Choroid plexus epithelial cell (primary cell): Measurements from ENCODE around the gene SPATC1L.

Experiments used
- DNase-seq: peaks from one replicate; pipeline ENCODE4 v3.0.0-alpha.2; 2010; ENCODE audit warnings: low read depth
- H3K4me3 ChIP-seq: 2 replicates; pipeline ENCODE4 v1.5.1; 2011; ENCODE audit warnings: low read depth, mild to moderate bottlenecking, control low read depth, low read length, moderate library complexity
- TF ChIP-seq, protein P1 (sequence below): conservative IDR thresholded peaks from 2 replicates; pipeline ENCODE4 v1.5.1; 2011; ENCODE audit warnings: low read depth, mild to moderate bottlenecking, control low read depth, inconsistent platforms, low read length, moderate library complexity

The SPATC1L gene

DNA sequence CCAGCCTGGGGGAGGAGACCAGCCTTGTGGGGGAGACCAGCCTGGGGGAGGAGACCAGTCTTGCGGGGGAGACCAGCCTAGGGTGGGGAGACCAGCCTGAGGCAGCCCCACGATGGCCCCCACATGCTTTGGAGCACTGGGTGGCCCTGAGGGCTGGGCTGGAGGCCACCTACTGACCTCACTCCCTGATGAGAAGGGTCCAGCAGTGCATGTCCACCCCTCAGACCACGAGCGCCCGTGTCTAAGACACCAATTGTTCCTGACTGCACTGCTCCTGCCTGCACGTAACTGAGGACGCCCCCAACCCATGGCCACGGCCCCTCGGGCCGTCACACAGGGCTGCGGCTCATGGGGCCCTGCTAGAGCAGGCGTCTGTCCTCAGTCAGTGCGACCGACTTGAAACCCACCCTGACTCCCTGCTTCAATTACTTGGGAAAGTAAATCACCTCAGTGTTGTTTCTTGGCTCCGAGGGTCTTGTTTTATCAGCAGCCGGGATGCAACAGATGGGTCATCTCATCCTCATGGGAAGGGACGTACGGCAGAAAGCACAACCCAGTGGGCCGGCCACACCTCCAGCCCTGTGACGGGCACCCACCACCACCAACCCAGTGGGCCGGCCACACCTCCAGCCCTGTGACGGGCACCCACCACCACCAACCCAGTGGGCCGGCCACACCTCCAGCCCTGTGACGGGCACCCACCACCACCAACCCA, at the start of gene SPATC1L:
TSS of gene SPATC1L (minus strand) at position 550 of the 715 bp plus-strand sequence. CDS start 1,643 bp downstream, outside the sequence.
- TF ChIP-seq, protein P1, sequence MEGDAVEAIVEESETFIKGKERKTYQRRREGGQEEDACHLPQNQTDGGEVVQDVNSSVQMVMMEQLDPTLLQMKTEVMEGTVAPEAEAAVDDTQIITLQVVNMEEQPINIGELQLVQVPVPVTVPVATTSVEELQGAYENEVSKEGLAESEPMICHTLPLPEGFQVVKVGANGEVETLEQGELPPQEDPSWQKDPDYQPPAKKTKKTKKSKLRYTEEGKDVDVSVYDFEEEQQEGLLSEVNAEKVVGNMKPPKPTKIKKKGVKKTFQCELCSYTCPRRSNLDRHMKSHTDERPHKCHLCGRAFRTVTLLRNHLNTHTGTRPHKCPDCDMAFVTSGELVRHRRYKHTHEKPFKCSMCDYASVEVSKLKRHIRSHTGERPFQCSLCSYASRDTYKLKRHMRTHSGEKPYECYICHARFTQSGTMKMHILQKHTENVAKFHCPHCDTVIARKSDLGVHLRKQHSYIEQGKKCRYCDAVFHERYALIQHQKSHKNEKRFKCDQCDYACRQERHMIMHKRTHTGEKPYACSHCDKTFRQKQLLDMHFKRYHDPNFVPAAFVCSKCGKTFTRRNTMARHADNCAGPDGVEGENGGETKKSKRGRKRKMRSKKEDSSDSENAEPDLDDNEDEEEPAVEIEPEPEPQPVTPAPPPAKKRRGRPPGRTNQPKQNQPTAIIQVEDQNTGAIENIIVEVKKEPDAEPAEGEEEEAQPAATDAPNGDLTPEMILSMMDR = no peak
- peak within 1 kb of the TSS; percentile 73 for H3K4me3 ChIP-seq
- peak; percentile 90 for DNase-seq

DNA sequence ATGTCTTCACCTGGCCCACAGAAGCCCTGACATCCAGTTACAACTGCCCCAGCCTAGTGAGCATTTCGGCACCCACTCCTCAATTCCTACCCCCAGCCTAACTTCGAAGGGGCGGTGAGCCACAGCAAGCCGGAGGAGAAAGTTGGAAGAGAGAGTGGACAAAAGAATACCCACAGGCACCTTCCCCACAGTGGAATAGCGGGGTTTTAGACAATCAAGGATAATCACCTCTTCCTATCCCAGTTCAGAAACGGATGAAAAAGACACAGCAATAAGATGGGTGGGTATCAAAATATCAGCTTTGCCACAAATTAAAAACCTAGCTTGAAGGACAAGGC, 45.6 kb upstream of the SPATC1L start:
- DNase-seq = no peak
- TF ChIP-seq, protein P1 = no peak
- H3K4me3 ChIP-seq = peak overlapping the region; percentile 67

DNA sequence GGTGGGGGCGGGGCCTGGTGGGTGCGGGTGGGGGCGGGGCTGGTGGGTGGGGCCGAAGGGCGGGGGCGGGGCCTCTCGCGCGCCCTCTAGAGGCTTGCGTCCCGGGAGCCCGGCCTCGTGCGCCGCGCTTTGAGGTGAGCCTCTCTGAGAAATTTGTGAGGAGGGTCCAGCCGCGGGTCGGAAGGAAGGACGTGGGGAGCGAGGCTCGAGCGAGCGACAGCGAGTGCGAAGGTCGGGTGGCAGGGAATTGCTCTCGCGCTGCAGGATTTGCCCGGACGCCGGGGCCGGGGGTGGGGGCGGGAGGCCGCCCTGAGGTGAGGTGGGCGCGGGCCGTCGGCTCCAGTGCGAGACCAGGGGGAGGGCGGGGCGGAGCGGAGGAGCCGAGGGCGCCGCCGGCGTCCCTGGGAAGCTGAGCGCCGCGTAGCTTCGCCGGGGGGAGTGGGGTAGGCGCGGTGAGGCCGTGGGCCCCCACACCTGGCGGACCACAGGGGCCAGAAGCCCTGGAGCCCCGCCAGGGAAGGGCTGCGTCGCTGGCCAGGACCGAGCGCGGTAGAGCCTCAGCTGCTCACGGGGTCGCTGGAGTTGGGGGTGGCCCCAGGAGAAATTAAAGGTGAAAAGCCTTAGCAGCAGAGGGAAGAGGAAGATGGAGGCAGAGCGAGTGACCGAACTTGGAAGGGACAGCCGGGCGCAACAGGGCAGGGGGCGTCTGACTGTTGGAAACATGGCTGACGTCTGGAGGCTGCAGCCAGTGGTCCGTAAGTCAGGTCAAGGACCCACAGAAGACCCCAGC, 45.1 kb upstream of the SPATC1L start:
- DNase-seq = no peak
- H3K4me3 ChIP-seq = peak overlapping the region; percentile 67
- TF ChIP-seq, protein P1 = peak; percentile 60

DNA sequence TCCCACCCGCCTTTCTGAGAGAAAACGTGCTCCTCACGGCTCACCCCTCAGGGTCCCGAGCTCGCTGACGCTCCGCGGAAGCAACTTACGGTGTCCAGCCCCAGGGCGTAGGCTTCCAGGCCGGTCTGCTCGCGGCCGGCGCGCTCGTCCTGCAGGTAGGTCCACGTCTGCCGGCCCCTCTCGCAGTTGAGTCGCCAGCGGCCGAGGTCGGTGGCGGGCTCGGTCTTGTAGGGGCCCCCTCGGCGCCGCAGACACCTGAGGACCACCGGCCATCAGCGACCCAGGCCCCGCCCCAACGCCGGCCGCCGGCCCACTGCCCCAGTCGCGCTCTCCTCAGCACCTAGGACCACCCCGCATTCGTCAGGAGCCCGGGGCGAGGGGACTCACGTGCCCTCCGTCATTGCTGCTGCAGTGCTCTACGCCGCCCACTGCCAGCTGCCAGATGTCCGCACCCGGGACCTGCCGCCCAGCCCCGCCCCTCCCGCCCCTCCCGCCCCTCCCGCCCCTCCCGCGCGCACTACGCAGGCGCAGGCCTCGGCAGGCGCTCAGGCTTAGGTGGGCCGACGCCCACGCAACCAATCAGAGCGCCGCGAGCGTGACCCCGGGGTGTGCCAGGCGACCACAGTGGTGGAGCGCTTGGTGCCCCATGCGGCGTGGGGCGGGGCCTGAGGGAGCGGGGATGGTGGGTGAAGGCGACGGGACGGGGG, 44.2 kb upstream of the SPATC1L start, which contains the start of gene LSS:
TSS of gene LSS (minus strand) at position 430 of the 707 bp plus-strand sequence. CDS start at position 401, 29 bp downstream.
- peak; percentile 100 for DNase-seq
- TF ChIP-seq, protein P1 = no peak
- H3K4me3 ChIP-seq = peak within 1 kb of the TSS; percentile 95

DNA sequence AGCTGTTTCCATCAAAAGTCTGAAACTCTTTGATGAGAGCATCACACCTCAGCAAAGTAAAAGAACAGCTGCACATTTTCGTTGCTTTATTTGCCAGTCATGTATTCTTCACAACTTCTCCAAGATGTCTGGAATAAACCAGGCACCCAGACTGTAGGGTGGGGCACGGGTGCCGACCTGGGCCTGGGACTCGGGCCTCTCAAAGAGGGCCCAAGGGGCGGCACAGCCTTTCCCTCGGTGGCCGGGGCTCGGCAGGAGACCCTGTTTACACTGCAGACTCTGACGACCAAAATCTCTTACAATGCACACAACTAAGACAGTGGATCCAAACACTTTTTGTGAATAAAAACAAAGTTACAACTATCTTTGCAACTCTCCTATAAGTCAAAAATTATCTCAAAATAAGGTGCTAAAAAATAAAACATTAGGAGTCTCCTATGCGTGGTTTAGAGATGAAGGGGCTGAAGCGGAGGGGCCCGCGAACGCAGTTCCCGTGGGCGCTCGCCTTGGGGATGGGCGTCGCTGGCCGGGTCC, 43.6 kb upstream of the SPATC1L start:
- H3K4me3 ChIP-seq = peak overlapping the region; percentile 95
- TF ChIP-seq, protein P1 = no peak
- no peak for DNase-seq

DNA sequence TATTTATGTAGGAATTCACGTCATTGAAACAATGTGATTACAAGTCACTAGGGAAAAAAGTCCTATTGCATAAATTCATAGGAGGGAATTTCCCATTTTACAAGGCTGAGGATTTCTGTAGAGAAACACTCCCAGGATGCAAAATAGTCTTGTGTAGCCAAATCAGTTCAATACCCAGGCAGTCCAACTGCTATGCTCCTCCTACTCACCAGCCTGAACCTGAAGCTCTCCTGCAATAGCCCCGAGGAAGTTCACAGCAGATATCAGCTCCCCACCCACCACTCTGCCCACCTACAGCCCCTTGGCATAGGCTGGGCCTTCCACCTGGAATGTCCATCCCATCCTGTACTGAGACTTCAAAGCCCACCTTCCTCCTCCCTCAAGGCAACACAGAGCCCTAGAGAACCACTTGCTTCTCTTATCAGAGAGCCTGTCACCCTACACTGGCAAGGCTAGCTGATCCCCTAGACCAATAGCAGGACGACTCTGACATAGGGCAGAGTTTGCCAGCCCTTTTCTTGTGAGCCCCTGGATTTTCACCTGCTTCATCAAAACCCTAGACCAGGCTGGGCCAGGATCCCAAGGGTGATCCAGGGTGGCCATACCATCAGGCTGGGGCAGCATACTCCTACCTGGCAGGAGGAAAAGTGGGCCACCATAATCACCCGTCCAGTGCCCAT, 42.8 kb upstream of the SPATC1L start:
- TF ChIP-seq, protein P1 = no peak
- DNase-seq = peak; percentile 88
- peak overlapping the region; percentile 95 for H3K4me3 ChIP-seq
